WTC11 (cell line): ENCODE results near the gene TREM2. TPM values are rescaled to one million over a fixed set of nuclear protein-coding genes. Genes with fewer than 3 reads are reported as not detected.

Source experiments
- ATAC-seq: fragments of 200-7000 bp; cut with Tn5 transposase; 2 replicates; pipeline ENCODE4 v1.10.0; 2021; ENCODE audit warnings: mild to moderate bottlenecking, moderate library complexity
- CTCF ChIA-PET: fragments of 300-600 bp; sonication (Branson Sonifier 250); formaldehyde crosslinking; loops from one replicate; lab custom pipeline; 2021; ENCODE audit warnings: antibody characterized with exemption; lab: Charles Lee
- POLR2A ChIA-PET: fragments of 350-600 bp; sonication (Branson Sonifier 250); formaldehyde crosslinking; loops from one replicate; lab custom pipeline; 2021; ENCODE audit warnings: antibody characterized with exemption; lab: Charles Lee
- DNase-seq: peaks from one replicate; pipeline ENCODE4 v3.0.0; 2021; ENCODE audit warnings: low spot score
- H3K27ac Mint-ChIP-seq: 2 replicates; pipeline ENCODE4 v1.8.0; 2021; ENCODE audit warnings: mixed read lengths
- H3K27me3 Mint-ChIP-seq: 2 replicates; pipeline ENCODE4 v1.8.0; 2021; ENCODE audit warnings: low read depth, mild to moderate bottlenecking, moderate library complexity, mixed read lengths
- H3K36me3 Mint-ChIP-seq: 2 replicates; pipeline ENCODE4 v1.8.0; 2021; ENCODE audit warnings: mixed read lengths
- H3K4me1 Mint-ChIP-seq: 2 replicates; pipeline ENCODE4 v1.8.0; 2022; ENCODE audit warnings: mixed read lengths
- H3K4me3 Mint-ChIP-seq: 2 replicates; pipeline ENCODE4 v1.8.0; 2021; ENCODE audit warnings: mild to moderate bottlenecking, moderate library complexity, mixed read lengths
- H3K9me3 Mint-ChIP-seq: 2 replicates; pipeline ENCODE4 v1.8.0; 2021; ENCODE audit warnings: mixed read lengths
- ATF1 ChIP-seq: sonication (generic); formaldehyde crosslinking; IDR thresholded peaks from 2 replicates; pipeline ENCODE4 v1.8.1; 2023; ENCODE audit warnings: mild to moderate bottlenecking, moderate library complexity, missing genetic modification reagents
- ATF3 ChIP-seq: sonication (generic); formaldehyde crosslinking; conservative IDR thresholded peaks from 2 replicates; pipeline ENCODE4 v1.8.1; 2022; ENCODE audit warnings: mild to moderate bottlenecking, missing genetic modification reagents
- CDX4 ChIP-seq: fragments of 250-450 bp; sonication (Bioruptor Pico); IDR thresholded peaks from 2 replicates; pipeline ENCODE4 v1.9.0; 2021; ENCODE audit warnings: moderate library complexity, mild to moderate bottlenecking, inconsistent platforms, borderline replicate concordance
- CREB1 ChIP-seq: sonication (generic); formaldehyde crosslinking; IDR thresholded peaks from 2 replicates; pipeline ENCODE4 v1.8.0; 2023; ENCODE audit warnings: mild to moderate bottlenecking, missing genetic modification reagents
- E2F1 ChIP-seq: sonication (generic); formaldehyde crosslinking; IDR thresholded peaks from 2 replicates; pipeline ENCODE4 v1.8.0; 2022; ENCODE audit warnings: mild to moderate bottlenecking, missing genetic modification reagents
- EMX1 ChIP-seq: fragments of 250-450 bp; sonication (Bioruptor Pico); IDR thresholded peaks from 2 replicates; pipeline ENCODE4 v1.8.0; 2021; ENCODE audit warnings: mild to moderate bottlenecking
- ETV6 ChIP-seq: sonication (generic); formaldehyde crosslinking; IDR thresholded peaks from 2 replicates; pipeline ENCODE4 v1.8.1; 2022; ENCODE audit warnings: mild to moderate bottlenecking, missing genetic modification reagents
- FOXP4 ChIP-seq: sonication (generic); formaldehyde crosslinking; IDR thresholded peaks from 2 replicates; pipeline ENCODE4 v1.8.0; 2022; ENCODE audit warnings: mild to moderate bottlenecking, missing genetic modification reagents
- GTF2I ChIP-seq: fragments of 250-450 bp; sonication (Bioruptor Pico); conservative IDR thresholded peaks from 2 replicates; pipeline ENCODE4 v1.4.0; 2021; ENCODE audit warnings: mild to moderate bottlenecking
- JAZF1 ChIP-seq: fragments of 250-450 bp; sonication (Bioruptor Pico); IDR thresholded peaks from 2 replicates; pipeline ENCODE4 v1.9.0; 2021; ENCODE audit warnings: moderate library complexity, mild to moderate bottlenecking, inconsistent platforms
- MXD4 ChIP-seq: fragments of 250-450 bp; sonication (Bioruptor Pico); IDR thresholded peaks from 2 replicates; pipeline ENCODE4 v1.8.0; 2021; ENCODE audit warnings: mild to moderate bottlenecking, moderate library complexity, borderline replicate concordance
- NR3C1 ChIP-seq: sonication (generic); formaldehyde crosslinking; conservative IDR thresholded peaks from 2 replicates; pipeline ENCODE4 v1.8.1; 2023; ENCODE audit warnings: low read depth, mild to moderate bottlenecking, missing genetic modification reagents
- RELA ChIP-seq: sonication (generic); formaldehyde crosslinking; IDR thresholded peaks from 2 replicates; pipeline ENCODE4 v1.8.1; 2022; ENCODE audit warnings: missing genetic modification reagents, mild to moderate bottlenecking, borderline replicate concordance
- RORB ChIP-seq: fragments of 250-450 bp; sonication (Bioruptor Pico); IDR thresholded peaks from 2 replicates; pipeline ENCODE4 v1.9.0; 2021; ENCODE audit warnings: mild to moderate bottlenecking
- SP1 ChIP-seq: sonication (generic); formaldehyde crosslinking; conservative IDR thresholded peaks from 2 replicates; pipeline ENCODE4 v1.8.1; 2022; ENCODE audit warnings: missing genetic modification reagents
- STAT6 ChIP-seq: sonication (generic); formaldehyde crosslinking; conservative IDR thresholded peaks from 2 replicates; pipeline ENCODE4 v1.8.1; 2023; ENCODE audit warnings: mild to moderate bottlenecking, low read depth, missing genetic modification reagents, moderate library complexity
- TEAD1 ChIP-seq: sonication (generic); formaldehyde crosslinking; IDR thresholded peaks from 2 replicates; pipeline ENCODE4 v1.8.0; 2022; ENCODE audit warnings: mild to moderate bottlenecking, missing genetic modification reagents
- TEAD4 ChIP-seq: sonication (generic); formaldehyde crosslinking; IDR thresholded peaks from 2 replicates; pipeline ENCODE4 v1.8.0; 2022; ENCODE audit warnings: mild to moderate bottlenecking, missing genetic modification reagents
- ZNF121 ChIP-seq: sonication (generic); formaldehyde crosslinking; IDR thresholded peaks from 2 replicates; pipeline ENCODE4 v1.8.0; 2023; ENCODE audit warnings: missing genetic modification reagents
- ZNF219 ChIP-seq: sonication (generic); formaldehyde crosslinking; IDR thresholded peaks from 2 replicates; pipeline ENCODE4 v1.8.0; 2023; ENCODE audit warnings: missing genetic modification reagents, mild to moderate bottlenecking, borderline replicate concordance
- ZNF317 ChIP-seq: sonication (generic); formaldehyde crosslinking; IDR thresholded peaks from 2 replicates; pipeline ENCODE4 v1.8.1; 2023; ENCODE audit warnings: low read depth, mild to moderate bottlenecking, moderate library complexity, missing genetic modification reagents, borderline replicate concordance
- ZNF396 ChIP-seq: fragments of 250-450 bp; sonication (Bioruptor Pico); IDR thresholded peaks from 2 replicates; pipeline ENCODE4 v1.8.0; 2021; ENCODE audit warnings: mild to moderate bottlenecking, moderate library complexity, borderline replicate concordance
- ZNF423 ChIP-seq: fragments of 250-450 bp; sonication (Bioruptor Pico); IDR thresholded peaks from 2 replicates; pipeline ENCODE4 v2.1.2; 2022; ENCODE audit warnings: mild to moderate bottlenecking, moderate library complexity
- ZSCAN18 ChIP-seq: fragments of 250-450 bp; sonication (Bioruptor Pico); IDR thresholded peaks from 2 replicates; pipeline ENCODE4 v2.1.2; 2022; ENCODE audit warnings: mild to moderate bottlenecking, moderate library complexity
- total RNA-seq: library from RNA; stranded (reverse); gene quantifications from 3 replicates; pipeline ENCODE4 v1.2.3, GENCODE V29; 2021

Gene TREM2
- total RNA-seq, 1 experiment from 2014 or later = not detected

- TF ChIP-seq ATF3 (CRISPR knock-in tag) (no peak), TEAD1 (CRISPR knock-in tag) (no peak), E2F1 (CRISPR knock-in tag) (no peak), ZNF396 (CRISPR knock-in tag) (no peak), CDX4 (CRISPR knock-in tag) (no peak), JAZF1 (CRISPR knock-in tag) (no peak), CREB1 (CRISPR knock-in tag) (no peak), ZNF317 (CRISPR knock-in tag) (no peak), RORB (CRISPR knock-in tag) (no peak), SP1 (no peak), NR3C1 (CRISPR knock-in tag) (no peak), ZNF423 (CRISPR knock-in tag) (no peak), MXD4 (CRISPR knock-in tag) (no peak), TEAD4 (no peak), EMX1 (CRISPR knock-in tag) (no peak)
- ChIA-PET POLR2A (no interaction called here), CTCF (no interaction called here)
- H3K36me3 Mint-ChIP-seq = no peaks in the 10 kb centered on the region
- peaks cover 4% of the 10 kb centered on the region; the same call in 1 of the 2 replicates for H3K27me3 Mint-ChIP-seq
- ATAC-seq (no peak), DNase-seq (no peak)
- H3K27ac Mint-ChIP-seq = no peak overlapping the region
- H3K9me3 Mint-ChIP-seq = no peaks in the 10 kb centered on the region
- no peak overlapping the region for H3K4me3 Mint-ChIP-seq
- H3K4me1 Mint-ChIP-seq = peaks cover 4% of the 10 kb centered on the region; the same call in 1 of the 2 replicates
These were observed 3.4 kb downstream of the TREM2 start for GRCh38 chr6:41159415-41160082.

- Mint-ChIP-seq H3K4me1 (peaks cover 11% of the 10 kb centered on the region), H3K27ac (no peak overlapping the region), H3K27me3 (peaks cover 4% of the 10 kb centered on the region; the same call in 1 of the 2 replicates), H3K9me3 (no peaks in the 10 kb centered on the region), H3K36me3 (no peaks in the 10 kb centered on the region), H3K4me3 (no peak overlapping the region)
- TF ChIP-seq EMX1 (CRISPR knock-in tag) = no peak
- no peak for TF ChIP-seq ZNF121 (CRISPR knock-in tag)
- ATAC-seq = no peak
- POLR2A ChIA-PET = no interaction called here
- CTCF ChIA-PET = no interaction called here
- DNase-seq = no peak
These were observed 5.6 kb downstream of the TREM2 start for GRCh38 chr6:41157323-41157722.

- no peaks in the 10 kb centered on the region for H3K36me3 Mint-ChIP-seq
- CTCF ChIA-PET = no interaction called here
- DNase-seq = no peak
- H3K4me1 Mint-ChIP-seq = peaks cover 11% of the 10 kb centered on the region
- no peak for ATAC-seq
- POLR2A ChIA-PET = no interaction called here
- H3K9me3 Mint-ChIP-seq = no peaks in the 10 kb centered on the region
- no peak overlapping the region for H3K27ac Mint-ChIP-seq
- H3K27me3 Mint-ChIP-seq = peaks cover 3% of the 10 kb centered on the region; the same call in 1 of the 2 replicates
- H3K4me3 Mint-ChIP-seq = no peak overlapping the region
- no peak for TF ChIP-seq GTF2I (CRISPR knock-in tag)
- no peak for TF ChIP-seq FOXP4 (CRISPR knock-in tag)
- no peak for TF ChIP-seq STAT6
- TF ChIP-seq ZNF396 (CRISPR knock-in tag) = no peak
- no peak for TF ChIP-seq ETV6 (CRISPR knock-in tag)
- no peak for TF ChIP-seq ZSCAN18 (CRISPR knock-in tag)
- TF ChIP-seq ATF1 (CRISPR knock-in tag) = no peak
- no peak for TF ChIP-seq RELA (CRISPR knock-in tag)
- no peak for TF ChIP-seq CDX4 (CRISPR knock-in tag)
- TF ChIP-seq ZNF219 = no peak
These were observed 6.1 kb downstream of the TREM2 start for GRCh38 chr6:41156771-41157170.
